Measurements from ENCODE around the gene CASR.
A peak's percentile ranks its signal among the peaks of the same experiment; 100 is the strongest.

Gene CASR

DNA sequence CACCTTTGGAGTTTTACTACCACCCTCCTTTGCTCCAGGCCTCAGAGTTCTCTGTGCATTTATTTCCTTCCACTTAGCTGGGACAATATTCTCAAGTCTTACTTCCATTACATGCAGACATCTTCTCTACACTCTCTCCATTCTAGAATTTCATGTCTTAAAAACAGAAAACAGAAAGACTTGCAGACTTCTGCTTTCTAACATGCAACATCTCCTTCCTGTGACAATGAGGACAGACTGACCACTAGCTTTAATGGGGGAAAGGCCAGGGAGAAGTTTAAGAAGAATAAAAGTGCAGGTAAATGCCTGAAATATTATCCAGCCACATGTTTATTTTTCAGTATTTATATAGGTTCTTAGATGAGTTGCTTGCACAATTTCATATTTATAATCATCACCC, 124.5 kb downstream of the CASR start:
- ATAC-seq, result no peak

DNA sequence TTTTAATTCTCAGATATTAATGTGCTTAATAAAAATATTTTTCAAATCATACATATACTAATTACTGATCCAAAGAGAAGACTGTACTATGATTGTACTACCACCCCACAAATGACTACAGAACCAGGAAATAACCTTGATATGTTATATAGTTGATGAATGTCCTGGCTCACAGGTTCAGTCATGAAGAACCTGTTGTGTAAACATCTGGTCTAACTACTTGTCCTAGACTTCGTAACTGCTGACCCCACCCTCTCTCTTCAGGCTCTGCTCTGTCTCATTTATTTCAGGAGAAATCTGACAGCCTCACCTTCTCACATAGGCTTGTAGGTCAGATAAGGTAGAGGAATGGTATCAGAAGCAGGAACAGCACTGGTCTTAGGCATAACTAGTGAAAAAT, 126.9 kb downstream of the CASR start:
- ATAC-seq, result no peak

DNA sequence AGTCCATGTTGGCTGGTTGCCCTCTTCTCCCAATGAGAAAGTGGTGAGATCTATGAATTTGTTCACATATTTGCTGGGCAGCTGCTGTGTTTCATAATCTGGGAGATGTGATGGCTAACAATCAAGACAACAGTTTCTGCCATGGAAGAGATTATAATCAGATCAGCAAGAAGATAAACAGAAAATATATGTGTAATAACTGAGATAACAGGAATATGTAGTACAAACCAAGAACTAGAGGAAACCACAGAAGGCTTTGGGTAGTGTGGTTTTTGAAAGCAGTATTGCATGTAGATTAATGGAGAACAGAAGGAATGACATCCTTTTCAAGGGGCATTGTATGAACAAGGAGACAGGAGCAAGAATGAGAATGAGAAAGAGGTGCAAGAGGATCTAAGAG, 129.4 kb downstream of the CASR start:
- no peak for ATAC-seq

DNA sequence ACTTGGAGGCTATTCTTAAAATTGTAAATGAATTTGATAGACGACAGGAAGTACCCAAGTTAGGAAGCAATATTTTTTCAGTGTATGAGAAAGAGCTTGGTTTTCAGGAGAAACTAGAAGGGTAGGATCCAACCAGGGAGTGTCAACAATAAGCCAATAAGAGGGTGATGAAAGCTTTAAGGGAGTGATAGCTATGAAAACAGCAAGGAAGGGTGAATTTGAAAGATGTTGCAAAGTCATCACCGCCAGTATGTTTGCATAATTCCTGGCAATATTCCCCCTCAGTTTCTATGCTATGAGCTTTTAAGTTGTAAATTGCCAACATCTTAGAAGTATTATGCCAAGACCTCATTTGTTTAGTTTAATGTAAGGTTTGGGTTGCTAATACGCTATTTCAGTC, 129.8 kb downstream of the CASR start:
- no peak for ATAC-seq

DNA sequence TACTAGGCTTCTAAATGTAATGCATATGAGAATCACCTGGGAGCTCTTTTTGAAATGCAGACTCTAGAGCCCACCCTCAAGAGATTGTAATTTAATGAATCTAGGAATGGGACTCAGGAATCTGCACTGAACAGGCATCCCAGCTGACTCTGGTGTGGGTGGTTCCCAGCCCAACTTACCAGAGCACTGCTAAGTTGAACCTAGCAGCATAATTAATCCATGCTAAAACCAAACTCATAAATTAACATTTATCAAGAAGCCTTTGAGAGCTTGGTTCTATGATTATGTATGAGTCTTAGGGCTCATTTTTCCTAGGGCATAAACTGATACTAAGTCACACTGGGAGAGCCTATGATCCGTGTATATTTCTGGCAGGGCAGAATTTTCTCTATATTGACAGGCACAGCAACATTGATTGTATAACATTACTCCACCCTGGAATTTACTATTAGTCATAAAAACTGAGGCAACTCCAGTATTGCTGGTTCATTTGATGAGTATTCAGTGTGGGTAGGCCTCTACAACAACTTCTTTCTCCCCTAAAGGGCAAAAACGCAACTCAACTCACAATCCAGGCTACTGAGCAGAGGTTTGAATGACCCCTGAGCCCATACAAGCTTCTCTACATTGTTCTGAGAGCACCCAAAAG, 130.9 kb downstream of the CASR start:
- ATAC-seq, result no peak

- ATAC-seq, result no peak
Observed at GRCh38 chr3:122315619-122316018, 132.2 kb downstream of the CASR start.

GRCh38 chr3:122316368-122316767, 132.9 kb downstream of the CASR start:
- ATAC-seq, result no peak

- no peak for ATAC-seq
Observed at GRCh38 chr3:122318620-122319019, 135.2 kb downstream of the CASR start.

DNA sequence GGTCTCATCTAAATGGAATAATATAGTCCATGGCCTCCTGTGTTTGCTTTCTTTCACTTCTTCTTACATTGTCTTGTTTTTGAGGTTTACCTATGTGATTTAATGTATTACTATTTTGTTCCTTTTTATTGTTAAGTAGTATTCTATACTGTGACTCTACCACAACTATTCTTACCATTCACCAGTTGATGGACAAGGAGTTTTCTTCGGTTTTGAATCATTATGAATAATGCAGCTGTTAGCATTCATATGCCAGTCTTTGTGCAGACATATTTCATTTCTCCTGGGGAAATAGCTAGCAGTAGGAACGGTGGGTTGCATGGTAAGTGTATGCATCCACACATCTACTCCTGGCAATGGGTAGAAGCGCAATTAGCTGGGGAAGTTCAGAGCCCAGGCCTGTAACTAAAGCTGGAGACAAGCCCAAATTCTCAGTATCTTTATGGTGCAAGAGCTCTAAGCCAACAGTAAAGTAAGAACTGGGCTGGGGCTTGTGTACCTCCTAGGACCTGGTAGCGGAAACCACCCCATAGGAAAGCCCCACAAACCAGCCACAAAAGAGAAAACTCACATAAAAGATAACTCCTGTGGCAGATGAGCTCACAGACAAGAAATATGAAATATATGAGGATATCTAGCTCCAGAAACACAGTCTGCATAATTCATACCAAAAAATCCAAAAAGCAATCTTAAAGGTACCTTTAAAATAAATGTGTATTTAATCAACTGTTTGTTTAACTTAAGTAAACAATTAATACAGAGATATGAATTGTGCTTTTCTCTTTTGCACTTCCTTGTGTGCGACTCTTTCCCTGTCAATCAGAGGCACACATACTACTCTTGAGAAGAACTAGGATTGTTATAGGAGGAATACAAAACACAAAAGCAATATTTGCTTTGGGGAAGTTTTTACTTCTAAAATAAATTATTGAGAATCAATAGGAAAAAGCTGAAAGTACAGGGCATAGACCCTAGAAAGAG, 138.9 kb downstream of the CASR start:
- peak in 1 of 2 donors; percentile 51 for ATAC-seq

- ATAC-seq, result no peak
Observed at GRCh38 chr3:122324871-122325323, 141.4 kb downstream of the CASR start, which contains the start of gene CSTA. Gene CSTA, plus strand, starts transcription at chr3:122325248. Its CDS starts 45 bp downstream, at chr3:122325293.

- ATAC-seq, result no peak
Observed at GRCh38 chr3:122325769-122326168, 142.3 kb downstream of the CASR start.

DNA sequence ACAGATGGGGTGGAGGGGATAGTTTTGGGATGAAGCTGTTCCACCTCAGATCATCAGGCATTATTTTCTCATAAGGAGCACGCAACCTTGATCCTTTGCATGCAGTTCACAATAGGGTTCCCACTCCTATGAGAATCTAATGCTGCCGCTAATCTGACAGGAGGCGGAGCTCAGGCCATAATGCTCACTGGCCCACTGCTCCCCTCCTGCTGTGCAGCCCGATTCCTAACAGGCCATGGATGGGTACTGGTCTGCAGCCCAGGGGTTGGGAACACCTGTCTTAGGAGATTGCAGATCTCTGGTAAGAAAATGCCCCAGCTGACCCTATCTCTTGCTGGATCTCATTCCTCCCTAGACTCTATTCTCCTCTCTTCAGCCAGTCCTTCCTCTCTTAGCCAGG, 148.4 kb downstream of the CASR start:
- ATAC-seq, result no peak

DNA sequence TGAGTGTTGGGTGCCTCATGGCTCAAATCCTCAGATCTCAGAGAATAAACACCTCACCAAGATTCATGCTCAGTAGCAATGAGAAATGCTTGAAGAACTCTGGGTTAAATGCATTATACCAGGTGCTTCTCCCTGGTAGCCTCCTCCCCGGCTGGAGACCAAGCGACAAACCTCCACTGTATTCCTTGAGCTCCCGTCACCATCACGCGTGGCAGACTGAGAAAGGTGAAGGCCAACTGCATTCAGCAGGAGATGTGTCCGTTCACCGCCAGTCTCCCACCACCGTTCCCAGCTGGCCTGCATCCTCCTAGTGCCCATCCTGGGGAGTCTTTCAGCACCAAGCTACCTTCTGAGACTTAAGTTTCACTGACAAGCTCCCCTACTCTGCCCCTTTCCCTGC, 149.1 kb downstream of the CASR start:
- ATAC-seq, result no peak

Measured in activated CD4-positive, CD25-positive, alpha-beta regulatory T cell treated with anti-CD3 and anti-CD28 coated beads, Interleukin-2, amount 50 U/mL, for 24 hours (primary cell).